GM19397 (cell line): ENCODE measurements around the gene CWF19L1.

Experiments used
- ATAC-seq: cut with Tn5 transposase; IDR thresholded peaks from one replicate; pipeline ENCODE4 v1.9.1; 2021; ENCODE audit warnings: mild to moderate bottlenecking, moderate library complexity; ENCODE audit not compliant: unreplicated experiment

The CWF19L1 gene

GRCh38 chr10:100253041-100253440, 14.4 kb downstream of the CWF19L1 start:
- ATAC-seq: no peak

GRCh38 chr10:100248820-100249219, 18.6 kb downstream of the CWF19L1 start:
- ATAC-seq: no peak

- no peak for ATAC-seq
These were observed 21.8 kb downstream of the CWF19L1 start for GRCh38 chr10:100245484-100246220.

- no peak for ATAC-seq
These were observed 27.6 kb downstream of the CWF19L1 start for GRCh38 chr10:100239851-100240250.

GRCh38 chr10:100238429-100238828, 29.0 kb downstream of the CWF19L1 start:
- no peak for ATAC-seq

GRCh38 chr10:100232101-100232500, 35.3 kb downstream of the CWF19L1 start:
- ATAC-seq: no peak

- no peak for ATAC-seq
These were observed 37.5 kb downstream of the CWF19L1 start for GRCh38 chr10:100229819-100230422.

GRCh38 chr10:100223879-100224278, 43.6 kb downstream of the CWF19L1 start:
- no peak for ATAC-seq

GRCh38 chr10:100222529-100222928, 44.9 kb downstream of the CWF19L1 start:
- ATAC-seq: no peak

GRCh38 chr10:100216006-100216405, 51.4 kb downstream of the CWF19L1 start:
- no peak for ATAC-seq

GRCh38 chr10:100209303-100209702, 58.1 kb downstream of the CWF19L1 start:
- ATAC-seq: no peak

- no peak for ATAC-seq
These were observed 59.2 kb downstream of the CWF19L1 start for GRCh38 chr10:100208276-100208675.

GRCh38 chr10:100204370-100204769, 63.1 kb downstream of the CWF19L1 start:
- no peak for ATAC-seq

GRCh38 chr10:100201549-100201948, 65.9 kb downstream of the CWF19L1 start:
- no peak for ATAC-seq

GRCh38 chr10:100194711-100195110, 72.7 kb downstream of the CWF19L1 start:
- no peak for ATAC-seq

GRCh38 chr10:100192350-100192749, 75.1 kb downstream of the CWF19L1 start:
- no peak for ATAC-seq

GRCh38 chr10:100186253-100187212, 80.9 kb downstream of the CWF19L1 start:
- ATAC-seq: peak; percentile 53

- ATAC-seq: peak; percentile 89
These were observed 81.8 kb downstream of the CWF19L1 start, which contains the start of gene ERLIN1 for GRCh38 chr10:100185364-100186252. Gene ERLIN1, minus strand, starts transcription at chr10:100186029. Its CDS starts 403 bp downstream, at chr10:100185626.

- no peak for ATAC-seq
These were observed 82.6 kb downstream of the CWF19L1 start for GRCh38 chr10:100184840-100185239.

GRCh38 chr10:100184426-100184825, 83.0 kb downstream of the CWF19L1 start:
- no peak for ATAC-seq
